GM12801 (cell line): ENCODE results near the gene UNC119B.

Experiments used
- CTCF ChIP-seq: IDR thresholded peaks from one replicate; pipeline ENCODE4 v1.5.1; 2011; ENCODE audit warnings: control low read depth; ENCODE audit not compliant: insufficient read length; ENCODE audit errors: extremely low read depth

Gene UNC119B

GRCh38 chr12:120720987-120721801 lies 10.9 kb downstream of the UNC119B start:
- no peak for TF ChIP-seq CTCF

- no peak for TF ChIP-seq CTCF
These were observed 11.6 kb downstream of the UNC119B start for GRCh38 chr12:120721866-120722265.

GRCh38 chr12:120722784-120723183 lies 12.5 kb downstream of the UNC119B start:
- no peak for TF ChIP-seq CTCF

- TF ChIP-seq CTCF = no peak
These were observed 14.5 kb downstream of the UNC119B start for GRCh38 chr12:120724720-120725119.

GRCh38 chr12:120725151-120725658 lies 14.9 kb downstream of the UNC119B start:
- no peak for TF ChIP-seq CTCF

- no peak for TF ChIP-seq CTCF
These were observed 15.6 kb downstream of the UNC119B start, which contains the start of gene ACADS for GRCh38 chr12:120725659-120726509. Gene ACADS (plus strand): TSS chr12:120725826. CDS start chr12:120725886, 60 bp downstream.

- no peak for TF ChIP-seq CTCF
These were observed 16.2 kb downstream of the UNC119B start for GRCh38 chr12:120726510-120726793.
